GM19023 (cell line): ENCODE results near the gene RPS6KB2.
"Not testable (repeated sequence)": the region's sequence is repeated elsewhere in the genome, so short reads cannot be mapped to it uniquely, and the experiment has no call there.

Experiments
- ATAC-seq: cut with Tn5 transposase; IDR thresholded peaks from one replicate; pipeline ENCODE4 v1.9.1; 2021; ENCODE audit warnings: mild to moderate bottlenecking, moderate library complexity; ENCODE audit not compliant: unreplicated experiment

RPS6KB2 gene

GRCh38 chr11:67397536-67397935 lies 30.8 kb upstream of the RPS6KB2 start:
- no peak for ATAC-seq

GRCh38 chr11:67397986-67398660 lies 30.2 kb upstream of the RPS6KB2 start:
- ATAC-seq = no peak

- no peak for ATAC-seq
Measured at GRCh38 chr11:67398661-67399563, 29.4 kb upstream of the RPS6KB2 start.

- no peak for ATAC-seq
Measured at GRCh38 chr11:67400251-67400941, 27.9 kb upstream of the RPS6KB2 start.

- peak; percentile 10 for ATAC-seq
Measured at GRCh38 chr11:67400942-67401494, 27.3 kb upstream of the RPS6KB2 start.

- ATAC-seq = peak; percentile 69
Measured at GRCh38 chr11:67401495-67402191, 26.7 kb upstream of the RPS6KB2 start, which contains the start of gene PPP1CA. Gene PPP1CA (minus strand): TSS chr11:67401858. CDS start chr11:67401782, 76 bp downstream.

GRCh38 chr11:67402192-67402839 lies 26.0 kb upstream of the RPS6KB2 start:
- not testable (repeated sequence) for ATAC-seq

GRCh38 chr11:67403085-67403484 lies 25.2 kb upstream of the RPS6KB2 start:
- ATAC-seq = not testable (repeated sequence)

GRCh38 chr11:67404515-67405195 lies 23.6 kb upstream of the RPS6KB2 start:
- ATAC-seq = no peak

GRCh38 chr11:67405196-67405567 lies 23.1 kb upstream of the RPS6KB2 start:
- ATAC-seq = no peak

- ATAC-seq = no peak
Measured at GRCh38 chr11:67405688-67406339, 22.5 kb upstream of the RPS6KB2 start.

GRCh38 chr11:67406420-67406968 lies 21.8 kb upstream of the RPS6KB2 start:
- no peak for ATAC-seq

GRCh38 chr11:67406969-67407687 lies 21.2 kb upstream of the RPS6KB2 start:
- ATAC-seq = no peak

- no peak for ATAC-seq
Measured at GRCh38 chr11:67407688-67408163, 20.6 kb upstream of the RPS6KB2 start.

GRCh38 chr11:67408437-67409200 lies 19.7 kb upstream of the RPS6KB2 start:
- ATAC-seq = no peak

GRCh38 chr11:67409261-67409666 lies 19.0 kb upstream of the RPS6KB2 start:
- ATAC-seq = no peak

- ATAC-seq = no peak
Measured at GRCh38 chr11:67409781-67410368, 18.4 kb upstream of the RPS6KB2 start.
